Measurements from ENCODE around the gene PON3. TPM values are rescaled to one million over a fixed set of nuclear protein-coding genes. Genes with fewer than 3 reads are reported as not detected.
"Not testable (repeated sequence)": the region's sequence is repeated elsewhere in the genome, so short reads cannot be mapped to it uniquely, and the experiment has no call there.

The PON3 gene
- total RNA-seq, 1 donor from 2014 or later = not detected

DNA sequence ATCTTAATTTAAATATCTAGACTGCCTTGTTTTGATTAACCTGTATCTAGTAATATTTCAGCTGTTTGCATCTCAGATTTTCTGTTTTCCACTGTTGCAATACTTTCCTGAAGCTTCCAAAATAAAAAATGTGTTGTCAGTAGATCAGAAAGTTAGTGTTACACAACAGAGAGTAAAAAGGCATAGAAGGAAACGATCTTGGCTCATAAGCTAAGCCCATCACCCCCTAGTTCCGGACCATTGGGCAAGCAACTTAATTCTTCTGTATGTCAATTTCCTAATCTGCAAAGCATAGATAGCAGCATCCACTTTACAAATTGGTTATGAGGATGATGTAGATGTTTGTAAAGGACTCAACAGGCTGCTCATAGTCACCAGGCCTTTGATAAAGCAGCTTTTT, 4.4 kb downstream of the PON3 start:
- no peak for DNase-seq (ENCODE audit: extremely low spot score, unreplicated experiment)
- Mint-ChIP-seq H3K4me1 (ENCODE audit: unreplicated experiment) (no peaks in the 10 kb centered on the region), H3K36me3 (ENCODE audit: unreplicated experiment) (no peaks in the 10 kb centered on the region), H3K27ac (ENCODE audit: unreplicated experiment) (no peak overlapping the region), H3K9me3 (ENCODE audit: unreplicated experiment) (peaks cover 7% of the 10 kb centered on the region), H3K4me3 (ENCODE audit: unreplicated experiment) (no peak overlapping the region), H3K27me3 (ENCODE audit: unreplicated experiment) (peaks cover 18% of the 10 kb centered on the region)
- TF ChIP-seq, protein P1, sequence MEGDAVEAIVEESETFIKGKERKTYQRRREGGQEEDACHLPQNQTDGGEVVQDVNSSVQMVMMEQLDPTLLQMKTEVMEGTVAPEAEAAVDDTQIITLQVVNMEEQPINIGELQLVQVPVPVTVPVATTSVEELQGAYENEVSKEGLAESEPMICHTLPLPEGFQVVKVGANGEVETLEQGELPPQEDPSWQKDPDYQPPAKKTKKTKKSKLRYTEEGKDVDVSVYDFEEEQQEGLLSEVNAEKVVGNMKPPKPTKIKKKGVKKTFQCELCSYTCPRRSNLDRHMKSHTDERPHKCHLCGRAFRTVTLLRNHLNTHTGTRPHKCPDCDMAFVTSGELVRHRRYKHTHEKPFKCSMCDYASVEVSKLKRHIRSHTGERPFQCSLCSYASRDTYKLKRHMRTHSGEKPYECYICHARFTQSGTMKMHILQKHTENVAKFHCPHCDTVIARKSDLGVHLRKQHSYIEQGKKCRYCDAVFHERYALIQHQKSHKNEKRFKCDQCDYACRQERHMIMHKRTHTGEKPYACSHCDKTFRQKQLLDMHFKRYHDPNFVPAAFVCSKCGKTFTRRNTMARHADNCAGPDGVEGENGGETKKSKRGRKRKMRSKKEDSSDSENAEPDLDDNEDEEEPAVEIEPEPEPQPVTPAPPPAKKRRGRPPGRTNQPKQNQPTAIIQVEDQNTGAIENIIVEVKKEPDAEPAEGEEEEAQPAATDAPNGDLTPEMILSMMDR (IDR thresholded peaks at IDR 0.05) = no peak

DNA sequence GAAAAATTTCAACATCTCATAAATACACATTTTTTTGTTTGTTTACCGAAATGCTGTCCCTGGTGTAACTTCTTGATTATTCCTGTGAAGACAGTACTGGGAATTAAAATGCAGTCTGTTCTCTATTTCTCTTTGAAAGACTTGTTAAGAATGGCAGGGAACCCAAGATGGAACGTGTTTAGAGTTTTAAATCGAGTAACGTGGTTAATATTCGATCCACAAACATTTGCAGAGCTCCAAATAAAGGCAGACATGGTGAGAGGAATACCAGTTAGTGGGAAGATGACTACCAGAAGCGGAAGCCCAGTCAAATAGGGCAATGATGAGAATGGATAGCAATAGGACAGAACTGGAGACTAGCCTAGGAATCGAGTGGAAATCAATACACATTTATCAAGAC, 6.7 kb downstream of the PON3 start:
- DNase-seq (ENCODE audit: extremely low spot score, unreplicated experiment) = no peak
- Mint-ChIP-seq H3K4me1 (ENCODE audit: unreplicated experiment) (no peaks in the 10 kb centered on the region), H3K4me3 (ENCODE audit: unreplicated experiment) (no peak overlapping the region), H3K9me3 (ENCODE audit: unreplicated experiment) (peaks cover 13% of the 10 kb centered on the region), H3K36me3 (ENCODE audit: unreplicated experiment) (no peaks in the 10 kb centered on the region), H3K27me3 (ENCODE audit: unreplicated experiment) (peaks cover 26% of the 10 kb centered on the region), H3K27ac (ENCODE audit: unreplicated experiment) (no peak overlapping the region)
- TF ChIP-seq, protein P1 (IDR thresholded peaks at IDR 0.05) = no peak

DNA sequence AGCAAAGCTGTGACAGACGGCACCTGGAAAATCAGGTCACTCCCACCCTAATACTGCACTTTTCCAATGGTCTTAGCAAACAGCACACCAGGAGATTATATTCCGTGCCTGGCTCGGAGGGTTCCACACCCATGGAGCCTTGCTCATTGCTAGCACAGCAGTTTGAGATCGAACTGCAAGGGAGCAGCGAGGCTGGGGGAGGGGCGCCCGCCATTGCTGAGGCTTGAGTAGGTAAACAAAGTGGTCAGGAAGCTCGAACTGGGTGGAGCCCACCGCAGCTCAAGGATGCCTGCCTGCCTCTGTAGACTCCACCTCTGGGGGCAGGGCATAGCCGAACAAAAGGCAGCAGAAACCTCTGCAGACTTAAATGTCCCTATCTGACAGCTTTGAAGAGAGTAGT, 16.7 kb downstream of the PON3 start:
- H3K36me3 Mint-ChIP-seq (ENCODE audit: unreplicated experiment); H3K27ac Mint-ChIP-seq (ENCODE audit: unreplicated experiment); H3K4me1 Mint-ChIP-seq (ENCODE audit: unreplicated experiment); DNase-seq (ENCODE audit: extremely low spot score, unreplicated experiment); H3K27me3 Mint-ChIP-seq (ENCODE audit: unreplicated experiment); H3K9me3 Mint-ChIP-seq (ENCODE audit: unreplicated experiment); H3K4me3 Mint-ChIP-seq (ENCODE audit: unreplicated experiment): not testable (repeated sequence)

DNA sequence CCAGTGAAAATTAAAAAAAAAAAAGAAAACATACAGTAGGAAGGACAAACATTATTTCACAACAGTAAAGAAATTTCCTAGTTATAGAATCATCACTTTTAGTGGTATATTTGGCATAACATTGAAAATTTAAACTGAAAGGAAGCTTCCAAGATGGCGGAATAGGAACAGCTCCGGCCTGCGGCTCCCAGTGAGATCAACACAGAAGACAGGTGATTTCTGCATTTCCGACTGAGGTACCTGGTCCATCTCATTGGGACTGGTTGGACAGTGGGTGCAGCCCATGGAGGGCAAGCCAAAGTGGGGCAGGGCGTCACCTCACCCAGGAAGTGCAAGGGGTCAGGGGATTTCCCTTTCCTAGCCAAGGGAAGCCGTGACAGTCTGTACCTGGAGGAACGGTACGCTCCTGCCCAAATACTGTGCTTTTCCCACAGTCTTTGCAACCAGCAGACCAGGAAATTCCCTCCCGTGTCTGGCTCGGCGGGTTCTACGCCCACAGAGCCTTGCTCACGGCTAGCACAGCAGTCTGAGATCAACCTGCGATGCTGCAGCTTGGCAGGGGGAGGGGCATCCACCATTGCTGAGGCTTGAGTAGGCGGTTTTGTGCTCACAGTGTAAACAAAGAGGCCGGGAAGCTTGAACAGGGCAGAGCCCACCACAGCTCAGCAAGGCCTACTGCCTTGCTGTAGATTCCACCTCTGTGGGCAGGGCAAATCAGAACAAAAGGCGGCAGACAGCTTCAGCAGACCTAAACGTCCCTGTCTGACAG, 19.4 kb downstream of the PON3 start:
- no peaks in the 10 kb centered on the region for H3K4me1 Mint-ChIP-seq (ENCODE audit: unreplicated experiment)
- TF ChIP-seq, protein P1 (IDR thresholded peaks at IDR 0.05) = no peak
- H3K27me3 Mint-ChIP-seq (ENCODE audit: unreplicated experiment) = peaks cover 1% of the 10 kb centered on the region
- H3K36me3 Mint-ChIP-seq (ENCODE audit: unreplicated experiment) = no peaks in the 10 kb centered on the region
- no peak overlapping the region for H3K4me3 Mint-ChIP-seq (ENCODE audit: unreplicated experiment)
- peaks cover 9% of the 10 kb centered on the region for H3K9me3 Mint-ChIP-seq (ENCODE audit: unreplicated experiment)
- no peak overlapping the region for H3K27ac Mint-ChIP-seq (ENCODE audit: unreplicated experiment)
- no peak for DNase-seq (ENCODE audit: extremely low spot score, unreplicated experiment)

DNA sequence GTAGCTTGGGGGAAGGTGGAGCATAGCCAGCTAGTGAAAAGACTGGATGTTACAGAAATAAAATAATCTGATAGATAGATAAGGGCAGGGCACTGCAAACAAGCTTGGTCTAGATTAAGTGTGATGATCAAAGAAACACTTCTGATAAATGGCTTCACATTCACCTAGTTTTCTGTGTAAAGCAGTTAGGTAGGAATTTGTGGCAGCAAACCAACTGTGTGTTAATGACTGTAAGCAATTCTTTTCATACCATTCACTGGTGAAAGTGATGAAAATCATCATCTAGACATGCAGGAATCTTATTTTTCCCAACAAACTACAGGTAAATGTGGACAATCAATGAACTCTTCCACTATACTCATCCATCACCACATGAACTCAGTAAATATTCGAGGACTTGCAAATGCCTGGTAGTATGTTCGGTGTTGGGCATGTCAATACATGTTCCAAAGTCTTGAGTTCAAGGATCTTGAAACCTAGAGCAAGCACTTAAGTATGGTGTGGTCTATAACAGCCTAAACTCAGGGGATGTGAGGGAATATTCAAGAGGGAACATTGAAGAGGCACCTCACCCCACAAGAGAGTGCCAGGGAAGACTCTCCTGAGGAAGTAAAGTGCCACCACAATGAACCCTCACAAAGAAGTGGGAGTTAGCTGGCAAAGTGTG, 20.5 kb downstream of the PON3 start:
- TF ChIP-seq, protein P1 (IDR thresholded peaks at IDR 0.05) = no peak
- Mint-ChIP-seq H3K4me1 (ENCODE audit: unreplicated experiment) (no peaks in the 10 kb centered on the region), H3K4me3 (ENCODE audit: unreplicated experiment) (no peak overlapping the region), H3K27ac (ENCODE audit: unreplicated experiment) (no peak overlapping the region), H3K27me3 (ENCODE audit: unreplicated experiment) (no peaks in the 10 kb centered on the region), H3K36me3 (ENCODE audit: unreplicated experiment) (no peaks in the 10 kb centered on the region), H3K9me3 (ENCODE audit: unreplicated experiment) (peaks cover 9% of the 10 kb centered on the region)
- no peak for DNase-seq (ENCODE audit: extremely low spot score, unreplicated experiment)
